Fibroblast of lung (primary cell): ENCODE measurements around the gene AREL1. TPM values are rescaled to one million over a fixed set of nuclear protein-coding genes. Genes with fewer than 3 reads are reported as not detected.
A peak's percentile ranks its signal among the peaks of the same experiment; 100 is the strongest.

Source experiments
- DNase-seq, 2 donors: peaks; one replicate each; pipeline versions ENCODE4 v3.0.0 to v3.0.0-alpha.2; 2010; ENCODE audit warnings: low read depth in 2 of 2
- H2AFZ ChIP-seq: 2 replicates; pipeline ENCODE4 v1.5.1; 2012; ENCODE audit warnings: low read length, control low read depth, inconsistent platforms
- H3K27ac ChIP-seq: 2 replicates; pipeline ENCODE4 v1.5.1; 2011; ENCODE audit warnings: low read length, control low read depth; ENCODE audit not compliant: insufficient read depth
- H3K27me3 ChIP-seq: 2 replicates; pipeline ENCODE4 v1.5.1; 2011; ENCODE audit warnings: mild to moderate bottlenecking, low read length; ENCODE audit not compliant: control insufficient read depth, insufficient read depth
- H3K36me3 ChIP-seq: 2 replicates; pipeline ENCODE4 v1.5.1; 2011; ENCODE audit warnings: low read length; ENCODE audit not compliant: control insufficient read depth, insufficient read depth
- H3K4me1 ChIP-seq: 2 replicates; pipeline ENCODE4 v1.5.1; 2011; ENCODE audit warnings: low read length; ENCODE audit not compliant: control insufficient read depth, insufficient read depth; ENCODE audit errors: extremely low read depth
- H3K4me2 ChIP-seq: 2 replicates; pipeline ENCODE4 v1.5.1; 2011; ENCODE audit warnings: low read length, control low read depth; ENCODE audit not compliant: insufficient read depth; ENCODE audit errors: extremely low read depth
- H3K4me3 ChIP-seq, 4 experiments: fragments of 200-600 bp in 1 of 4; sonication (generic) in 1 of 4; replicated peaks in 1 of 4; 2 replicates each; pipeline ENCODE4 v1.5.1; 2011 to 2016; ENCODE audit warnings: low read length in 4 of 4, low read depth in 3 of 4, mild to moderate bottlenecking in 3 of 4, control low read depth in 2 of 4, inconsistent platforms in 1 of 4, mixed read lengths in 1 of 4; ENCODE audit not compliant: insufficient read depth in 1 of 4; ENCODE audit errors: control extremely low read depth in 1 of 4
- H3K79me2 ChIP-seq: 2 replicates; pipeline ENCODE4 v1.5.1; 2012; ENCODE audit warnings: mild to moderate bottlenecking, low read length, inconsistent platforms; ENCODE audit not compliant: control insufficient read depth, insufficient read depth
- H3K9ac ChIP-seq: 2 replicates; pipeline ENCODE4 v1.5.1; 2011; ENCODE audit warnings: mild to moderate bottlenecking, low read length, control low read depth; ENCODE audit not compliant: insufficient read depth
- H3K9me3 ChIP-seq: 2 replicates; pipeline ENCODE4 v1.5.1; 2012; ENCODE audit warnings: low read depth, low read length; ENCODE audit not compliant: control insufficient read depth, insufficient read depth
- H4K20me1 ChIP-seq: 2 replicates; pipeline ENCODE4 v1.5.1; 2011; ENCODE audit warnings: low read length; ENCODE audit not compliant: control insufficient read depth, insufficient read depth; ENCODE audit errors: extremely low read depth
- CTCF ChIP-seq, 2 donors: IDR thresholded peaks in 1 of 2; conservative IDR thresholded peaks in 1 of 2; 1 replicate in 1 of 2; 2 replicates in 1 of 2; pipeline ENCODE4 v1.5.1; 2011 to 2012; ENCODE audit warnings: low read length in 2 of 2, control low read depth in 1 of 2, inconsistent platforms in 1 of 2, low read depth in 1 of 2, mild to moderate bottlenecking in 1 of 2
- EZH2 ChIP-seq: IDR thresholded peaks from 2 replicates; pipeline ENCODE4 v1.5.1; 2012; ENCODE audit warnings: low read length, control low read depth, mild to moderate bottlenecking; ENCODE audit errors: missing control alignments
- polyA plus RNA-seq, 2 donors: library from polyadenylated mRNA; depleted of rRNA in 1 of 2; stranded (reverse) in 1 of 2; unstranded in 1 of 2; fragments of >200 nt; gene quantifications; 2 replicates each; pipeline ENCODE4 v1.2.1, GENCODE V29; 2011 to 2012; ENCODE audit warnings: missing spikeins in 1 of 2
- total RNA-seq: library from RNA; depleted of rRNA; stranded (reverse); fragments of >200 nt; gene quantifications from 2 replicates; pipeline ENCODE4 v1.2.1, GENCODE V29; 2014

AREL1 gene
- total and polyA plus RNA-seq, 2 donors (not counting 1 experiment from before 2014, with no cell fraction given): 28.2 to 36.5 TPM

GRCh38 chr14:74635847-74636246 is 77.0 kb downstream of the AREL1 start:
- Histone ChIP-seq H3K4me2 (no peak overlapping the region), H3K27ac (no peak overlapping the region), H2AFZ (no peak overlapping the region), H3K9me3 (no peaks in the 10 kb centered on the region), H3K27me3 (no peaks in the 10 kb centered on the region), H4K20me1 (no peaks in the 10 kb centered on the region), H3K4me1 (peaks cover 12% of the 10 kb centered on the region), H3K79me2 (no peaks in the 10 kb centered on the region), H3K9ac (no peak overlapping the region), H3K36me3 (no peaks in the 10 kb centered on the region), H3K4me3 (no peak overlapping the region)
- TF ChIP-seq EZH2 (no peak), CTCF (conservative IDR thresholded peaks at IDR 0.05 in 1 of 2, IDR thresholded peaks at IDR 0.05 in 1 of 2; ENCODE audit: low read depth in 1 of 2, low read length in 2 of 2) (no peak)
- no peak for DNase-seq

- Histone ChIP-seq H3K9ac (no peak overlapping the region), H4K20me1 (no peaks in the 10 kb centered on the region), H3K9me3 (no peaks in the 10 kb centered on the region), H2AFZ (no peak overlapping the region), H3K4me2 (no peak overlapping the region), H3K27me3 (no peaks in the 10 kb centered on the region), H3K27ac (no peak overlapping the region), H3K4me1 (peaks cover 12% of the 10 kb centered on the region), H3K36me3 (no peaks in the 10 kb centered on the region), H3K79me2 (no peaks in the 10 kb centered on the region), H3K4me3 (no peak overlapping the region)
- DNase-seq: no peak
- TF ChIP-seq CTCF (conservative IDR thresholded peaks at IDR 0.05 in 1 of 2, IDR thresholded peaks at IDR 0.05 in 1 of 2; ENCODE audit: low read depth in 1 of 2, low read length in 2 of 2) (no peak), EZH2 (no peak)
Observed at GRCh38 chr14:74634964-74635363, 77.9 kb downstream of the AREL1 start.

GRCh38 chr14:74634481-74634880 is 78.4 kb downstream of the AREL1 start:
- no peaks in the 10 kb centered on the region for H3K79me2 ChIP-seq
- TF ChIP-seq EZH2 (no peak), CTCF (conservative IDR thresholded peaks at IDR 0.05 in 1 of 2, IDR thresholded peaks at IDR 0.05 in 1 of 2; ENCODE audit: low read depth in 1 of 2, low read length in 2 of 2) (no peak)
- DNase-seq: peak in 1 of 2 donors; percentile 67
- H4K20me1 ChIP-seq: no peaks in the 10 kb centered on the region
- H3K9ac ChIP-seq: no peak overlapping the region
- H3K27ac ChIP-seq: no peak overlapping the region
- no peak overlapping the region for H3K4me2 ChIP-seq
- H3K4me1 ChIP-seq: peaks cover 12% of the 10 kb centered on the region
- H2AFZ ChIP-seq: no peak overlapping the region
- no peak overlapping the region for H3K4me3 ChIP-seq
- H3K27me3 ChIP-seq: no peaks in the 10 kb centered on the region
- no peaks in the 10 kb centered on the region for H3K36me3 ChIP-seq
- no peaks in the 10 kb centered on the region for H3K9me3 ChIP-seq
